Measurements from ENCODE around the gene SKIC8.
A peak's percentile ranks its signal among the peaks of the same experiment; 100 is the strongest.

The SKIC8 gene

DNA sequence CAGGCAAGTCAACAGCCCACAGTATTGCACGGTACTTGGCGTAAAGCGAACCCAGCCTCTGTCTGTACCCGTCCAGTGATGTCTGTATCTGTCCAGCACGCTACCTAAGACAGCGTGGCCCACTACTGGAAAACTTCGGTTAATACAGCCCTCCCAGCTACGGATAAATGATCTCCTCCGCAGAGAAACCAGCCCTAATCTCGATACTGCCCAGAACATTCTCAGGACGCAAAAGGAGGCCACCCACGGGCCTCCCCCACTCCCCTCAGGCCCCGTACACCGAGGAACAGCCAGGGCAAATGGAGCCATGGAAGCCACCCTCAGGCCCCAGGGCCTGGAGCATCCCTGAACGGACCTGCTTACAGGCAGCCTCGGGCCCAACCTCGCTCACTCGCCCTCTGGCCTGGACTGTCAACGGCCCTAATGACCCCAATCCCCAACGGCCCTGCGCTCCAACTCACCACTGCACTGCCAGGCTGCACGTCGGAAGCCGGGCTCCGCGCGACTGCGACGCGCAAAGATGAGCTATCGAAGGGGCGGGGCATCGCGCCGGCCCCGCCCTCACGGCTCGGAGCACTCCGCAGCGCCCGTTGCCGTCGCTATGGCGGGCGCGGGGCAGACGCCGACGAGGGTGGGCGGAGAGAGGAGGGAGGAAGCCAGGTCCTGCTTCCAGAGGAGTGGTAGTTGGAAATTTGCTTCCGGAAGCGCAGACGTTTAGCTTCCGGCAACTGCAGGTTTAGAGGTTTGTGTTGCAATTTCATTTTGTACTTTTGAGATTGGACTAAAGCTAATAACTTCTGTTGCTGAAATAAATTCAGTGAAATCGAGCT lies at the start of gene SKIC8:
SKIC8 (minus strand) TSS at position 509 of the 830 bp plus-strand sequence. CDS start 3,923 bp downstream, outside the sequence.
- peak; percentile 95 for DNase-seq

- DNase-seq = no peak
Measured at GRCh38 chr15:78347586-78348543, 48.5 kb upstream of the SKIC8 start.

GRCh38 chr15:78345396-78346125 lies 46.2 kb upstream of the SKIC8 start:
- DNase-seq = no peak

- no peak for DNase-seq
Measured at GRCh38 chr15:78343276-78344060, 44.1 kb upstream of the SKIC8 start.

GRCh38 chr15:78342021-78342420 lies 42.6 kb upstream of the SKIC8 start:
- no peak for DNase-seq

DNA sequence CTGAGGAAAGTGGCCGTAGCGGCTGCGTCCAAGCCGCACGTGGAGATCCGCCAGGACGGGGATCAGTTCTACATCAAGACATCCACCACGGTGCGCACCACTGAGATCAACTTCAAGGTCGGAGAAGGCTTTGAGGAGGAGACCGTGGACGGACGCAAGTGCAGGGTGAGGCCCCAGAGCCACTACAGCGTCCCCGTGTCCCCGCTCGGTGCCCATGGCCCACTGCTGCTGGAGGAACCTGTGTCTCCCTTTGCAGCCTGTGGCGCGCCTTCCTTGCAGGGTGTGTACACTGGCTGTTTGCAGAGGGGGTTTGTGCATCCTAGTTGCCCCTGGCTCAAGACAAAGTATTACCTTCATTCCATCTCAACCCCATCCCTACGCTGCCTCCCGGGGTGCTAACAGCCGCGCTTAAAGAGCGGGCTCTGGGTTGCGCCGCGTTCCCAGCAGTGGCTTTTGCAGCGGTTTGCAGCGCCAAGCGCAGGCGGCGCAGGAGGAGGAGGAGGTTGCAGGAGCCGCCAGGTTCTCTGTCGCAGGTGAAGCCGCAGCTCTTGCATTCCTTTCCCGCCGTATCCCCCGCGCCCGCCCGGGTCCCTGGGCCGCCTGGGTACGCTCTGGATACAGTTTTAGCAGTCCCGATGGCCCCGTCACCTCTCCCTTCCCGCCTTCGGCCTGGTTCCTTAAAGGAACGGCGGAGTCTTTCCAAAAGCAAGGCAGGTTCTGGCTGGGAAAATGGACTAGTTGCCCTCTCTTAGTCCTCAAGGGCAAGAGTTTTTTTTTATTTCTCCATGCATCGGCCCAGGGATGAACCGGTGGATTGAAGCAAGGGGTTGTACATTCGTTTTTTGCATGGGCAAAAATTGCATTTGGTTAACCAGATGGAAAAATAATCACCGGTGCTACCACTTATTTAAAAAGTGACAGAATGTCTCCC lies 41.9 kb upstream of the SKIC8 start:
- DNase-seq = peak; percentile 23

DNA sequence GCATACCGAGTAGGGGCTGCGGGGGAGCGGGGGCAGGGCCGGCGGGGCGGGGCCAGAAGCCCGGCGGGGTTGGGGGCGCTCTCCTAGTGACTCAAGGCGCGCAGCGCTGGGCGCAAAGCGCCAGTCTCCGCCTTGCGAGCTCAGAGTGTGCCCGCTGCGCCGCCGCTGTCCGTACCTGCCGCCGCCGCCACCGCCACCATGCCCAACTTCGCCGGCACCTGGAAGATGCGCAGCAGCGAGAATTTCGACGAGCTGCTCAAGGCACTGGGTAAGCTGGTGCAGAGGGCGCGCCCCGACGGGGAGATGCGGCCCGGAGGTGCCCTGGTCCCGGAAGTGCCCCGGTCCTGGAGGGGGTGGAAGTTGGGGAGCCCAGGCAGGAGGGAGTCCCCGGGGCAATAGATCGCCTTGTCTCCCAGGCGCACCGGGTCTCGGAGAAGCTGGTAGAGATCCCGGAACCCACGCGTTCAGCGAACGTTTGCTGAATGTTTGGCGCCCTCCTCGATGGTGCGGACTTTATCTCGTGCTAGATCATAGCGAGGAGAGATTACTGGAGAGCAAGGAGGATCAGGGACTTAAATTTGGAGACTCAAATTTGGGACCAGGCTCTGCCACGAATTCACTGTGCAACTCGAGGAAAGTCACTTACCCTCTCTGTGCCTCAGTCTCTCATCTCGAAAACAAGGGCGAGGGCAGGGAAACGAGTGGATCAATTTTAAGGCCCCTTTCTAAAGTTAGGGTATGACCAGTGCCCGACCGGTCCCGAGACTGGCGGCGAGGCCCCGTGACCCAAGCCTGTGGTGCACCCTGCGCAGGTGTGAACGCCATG lies 41.0 kb upstream of the SKIC8 start, which contains the start of gene CRABP1:
CRABP1 (plus strand) TSS at position 123 of the 826 bp plus-strand sequence; CDS start at position 199, 76 bp downstream.
- no peak for DNase-seq

GRCh38 chr15:78339559-78339958 lies 40.1 kb upstream of the SKIC8 start:
- DNase-seq = no peak

GRCh38 chr15:78338781-78339180 lies 39.4 kb upstream of the SKIC8 start:
- DNase-seq = no peak

- no peak for DNase-seq
Measured at GRCh38 chr15:78335985-78336384, 36.6 kb upstream of the SKIC8 start.

DNA sequence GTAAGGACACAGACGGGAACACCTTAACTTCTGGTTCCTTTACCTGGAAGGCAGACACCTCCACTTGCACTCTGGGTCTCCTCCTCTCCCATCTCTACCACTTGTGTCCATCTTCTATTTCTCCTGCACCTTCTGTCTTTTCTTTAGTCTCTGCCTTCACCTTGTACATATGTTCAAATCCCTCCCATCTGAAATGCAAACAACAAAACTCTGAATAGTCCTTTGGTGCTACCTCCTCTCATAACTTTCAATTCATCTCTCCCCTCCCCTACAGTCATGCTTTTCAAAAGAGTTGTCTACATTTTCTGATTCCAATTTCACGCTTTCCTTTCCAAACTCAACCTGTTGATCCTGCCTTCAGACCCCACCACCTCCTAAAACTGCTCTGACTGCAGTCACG lies 35.4 kb upstream of the SKIC8 start:
- no peak for DNase-seq

- no peak for DNase-seq
Measured at GRCh38 chr15:78329625-78330024, 30.2 kb upstream of the SKIC8 start.

GRCh38 chr15:78327466-78327865 lies 28.1 kb upstream of the SKIC8 start:
- no peak for DNase-seq

- no peak for DNase-seq
Measured at GRCh38 chr15:78325092-78325843, 25.9 kb upstream of the SKIC8 start.

DNA sequence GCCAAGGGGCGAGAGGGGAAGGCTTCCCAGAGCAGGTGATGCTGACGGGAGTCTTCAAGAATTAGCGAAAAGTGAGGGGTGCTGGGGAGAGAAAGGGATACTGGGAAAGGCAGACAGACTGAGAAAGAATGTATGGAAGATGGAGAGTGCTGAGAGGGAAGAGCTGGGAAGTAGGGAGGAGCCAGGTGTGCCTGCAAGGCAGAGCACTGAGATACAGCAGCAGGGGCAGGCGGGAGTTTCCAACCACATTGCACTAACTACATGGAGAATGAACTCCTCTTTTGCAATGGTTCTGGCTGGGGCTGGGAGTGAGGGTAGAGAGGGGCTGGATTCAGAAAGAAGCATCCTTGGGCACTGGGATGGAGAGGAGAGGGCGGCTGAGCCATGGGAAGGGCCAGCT lies 24.7 kb upstream of the SKIC8 start:
- DNase-seq = no peak

- DNase-seq = no peak
Measured at GRCh38 chr15:78323693-78324092, 24.3 kb upstream of the SKIC8 start.

- DNase-seq = no peak
Measured at GRCh38 chr15:78322724-78323521, 23.5 kb upstream of the SKIC8 start.

- DNase-seq = no peak
Measured at GRCh38 chr15:78322243-78322642, 22.8 kb upstream of the SKIC8 start.

All from NCI-H2171 (cell line).